Neutrophil (primary cell): ENCODE data around the gene TMOD1.

ENCODE experiments used
- H3K27ac ChIP-seq: fragments of 200-600 bp; sonication (generic); 2 replicates; pipeline ENCODE4 v1.5.1; 2016; ENCODE audit warnings: mild to moderate bottlenecking, moderate library complexity
- H3K27me3 ChIP-seq: fragments of 200-600 bp; sonication (generic); 2 replicates; pipeline ENCODE4 v1.6.0; 2016; ENCODE audit warnings: mild to moderate bottlenecking
- H3K36me3 ChIP-seq: fragments of 200-600 bp; sonication (generic); 2 replicates; pipeline ENCODE4 v1.5.1; 2017
- H3K4me1 ChIP-seq, 2 experiments: fragments of 200-600 bp in 1 of 2; sonication (generic) in 1 of 2; 1 replicate in 1 of 2; 2 replicates in 1 of 2; pipeline versions ENCODE4 v1.5.1 to v1.6.1; 2013 to 2016; ENCODE audit warnings: low read depth in 1 of 2, low read length in 1 of 2, mild to moderate bottlenecking in 1 of 2, moderate library complexity in 1 of 2; ENCODE audit not compliant: control insufficient read depth in 1 of 2, insufficient read depth in 1 of 2
- H3K4me3 ChIP-seq, 2 experiments: fragments of 200-600 bp in 1 of 2; sonication (generic) in 1 of 2; 1 replicate in 1 of 2; 2 replicates in 1 of 2; pipeline ENCODE4 v1.5.1; 2013 to 2016; ENCODE audit warnings: low read depth in 1 of 2, low read length in 1 of 2, mild to moderate bottlenecking in 1 of 2, moderate library complexity in 1 of 2
- H3K9me3 ChIP-seq: fragments of 200-600 bp; sonication (generic); 2 replicates; pipeline ENCODE4 v1.5.1; 2016
- CTCF ChIP-seq: fragments of 200-600 bp; sonication (generic); IDR thresholded peaks from 2 replicates; pipeline ENCODE4 v1.5.1; 2016; ENCODE audit warnings: antibody characterized with exemption

TMOD1 gene

GRCh38 chr9:97547098-97547829, 45.8 kb downstream of the TMOD1 start:
- Histone ChIP-seq H3K27ac (no peak overlapping the region), H3K36me3 (no peaks in the 10 kb centered on the region), H3K4me1 (no peaks in the 10 kb centered on the region), H3K9me3 (no peaks in the 10 kb centered on the region), H3K4me3 (no peak overlapping the region), H3K27me3 (no peaks in the 10 kb centered on the region)
- no peak for TF ChIP-seq CTCF

- no peaks in the 10 kb centered on the region for H3K4me1 ChIP-seq
- H3K27ac ChIP-seq = no peak overlapping the region
- no peak overlapping the region for H3K4me3 ChIP-seq
- no peak for TF ChIP-seq CTCF
- no peaks in the 10 kb centered on the region for H3K9me3 ChIP-seq
- no peaks in the 10 kb centered on the region for H3K27me3 ChIP-seq
- no peaks in the 10 kb centered on the region for H3K36me3 ChIP-seq
Observed at GRCh38 chr9:97548379-97548778, 46.9 kb downstream of the TMOD1 start.

GRCh38 chr9:97548819-97549540, 47.5 kb downstream of the TMOD1 start:
- Histone ChIP-seq H3K4me1 (no peaks in the 10 kb centered on the region), H3K27ac (no peak overlapping the region), H3K4me3 (no peak overlapping the region), H3K9me3 (no peaks in the 10 kb centered on the region), H3K36me3 (no peaks in the 10 kb centered on the region), H3K27me3 (no peaks in the 10 kb centered on the region)
- no peak for TF ChIP-seq CTCF

- Histone ChIP-seq H3K4me1 (no peaks in the 10 kb centered on the region), H3K27ac (no peak overlapping the region), H3K36me3 (no peaks in the 10 kb centered on the region), H3K9me3 (no peaks in the 10 kb centered on the region), H3K4me3 (no peak overlapping the region), H3K27me3 (peaks cover 4% of the 10 kb centered on the region)
- TF ChIP-seq CTCF = no peak
Observed at GRCh38 chr9:97550386-97550785, 48.9 kb downstream of the TMOD1 start.

- Histone ChIP-seq H3K4me1 (no peaks in the 10 kb centered on the region), H3K27ac (no peak overlapping the region), H3K9me3 (no peaks in the 10 kb centered on the region), H3K36me3 (no peaks in the 10 kb centered on the region), H3K27me3 (peaks cover 4% of the 10 kb centered on the region), H3K4me3 (no peak overlapping the region)
- TF ChIP-seq CTCF = no peak
Observed at GRCh38 chr9:97551308-97551707, 49.8 kb downstream of the TMOD1 start.
